Measurements from ENCODE around the gene ARHGAP33. TPM values are rescaled to one million over a fixed set of nuclear protein-coding genes. Genes with fewer than 3 reads are reported as not detected.

ARHGAP33 gene
- polyA plus RNA-seq, 1 donor from 2014 or later, result 20.5 TPM

DNA sequence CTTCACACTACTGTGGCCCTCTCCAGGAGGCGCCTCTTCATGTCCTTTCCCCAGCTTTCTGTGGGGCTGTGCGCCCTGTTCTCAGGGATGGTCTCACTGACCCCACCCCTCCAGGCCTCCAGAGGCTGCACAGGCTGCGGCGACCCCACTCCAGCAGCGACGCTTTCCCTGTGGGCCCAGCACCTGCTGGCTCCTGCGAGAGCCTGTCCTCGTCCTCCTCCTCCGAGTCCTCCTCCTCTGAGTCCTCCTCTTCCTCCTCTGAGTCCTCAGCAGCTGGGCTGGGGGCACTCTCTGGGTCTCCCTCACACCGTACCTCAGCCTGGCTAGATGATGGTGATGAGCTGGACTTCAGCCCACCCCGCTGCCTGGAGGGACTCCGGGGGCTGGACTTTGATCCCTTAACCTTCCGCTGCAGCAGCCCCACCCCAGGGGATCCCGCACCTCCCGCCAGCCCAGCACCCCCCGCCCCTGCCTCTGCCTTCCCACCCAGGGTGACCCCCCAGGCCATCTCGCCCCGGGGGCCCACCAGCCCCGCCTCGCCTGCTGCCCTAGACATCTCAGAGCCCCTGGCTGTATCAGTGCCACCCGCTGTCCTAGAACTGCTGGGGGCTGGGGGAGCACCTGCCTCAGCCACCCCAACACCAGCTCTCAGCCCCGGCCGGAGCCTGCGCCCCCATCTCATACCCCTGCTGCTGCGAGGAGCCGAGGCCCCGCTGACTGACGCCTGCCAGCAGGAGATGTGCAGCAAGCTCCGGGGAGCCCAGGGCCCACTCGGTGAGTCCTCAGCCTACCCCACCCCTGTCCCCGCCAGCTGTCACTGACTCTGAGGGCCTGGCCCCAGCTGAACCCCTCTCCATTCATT, 11.2 kb downstream of the ARHGAP33 start:
- TF ChIP-seq POLR2AphosphoS5 (IDR thresholded peaks at IDR 0.05) (no peak), SMC3 (conservative IDR thresholded peaks at IDR 0.05; ENCODE audit: poor library complexity) (no peak), TAF1 (IDR thresholded peaks at IDR 0.05; ENCODE audit: low read depth) (no peak), RAD21 (conservative IDR thresholded peaks at IDR 0.05) (no peak), EP300 (conservative IDR thresholded peaks at IDR 0.05; ENCODE audit: poor library complexity, severe bottlenecking) (no peak), EZH2 (IDR thresholded peaks at IDR 0.05; ENCODE audit: borderline replicate concordance, insufficient read depth, low read length, poor library complexity, severe bottlenecking) (no peak), MXI1 (conservative IDR thresholded peaks at IDR 0.05; ENCODE audit: poor library complexity, severe bottlenecking) (no peak)
- TF ChIP-seq, protein P1, sequence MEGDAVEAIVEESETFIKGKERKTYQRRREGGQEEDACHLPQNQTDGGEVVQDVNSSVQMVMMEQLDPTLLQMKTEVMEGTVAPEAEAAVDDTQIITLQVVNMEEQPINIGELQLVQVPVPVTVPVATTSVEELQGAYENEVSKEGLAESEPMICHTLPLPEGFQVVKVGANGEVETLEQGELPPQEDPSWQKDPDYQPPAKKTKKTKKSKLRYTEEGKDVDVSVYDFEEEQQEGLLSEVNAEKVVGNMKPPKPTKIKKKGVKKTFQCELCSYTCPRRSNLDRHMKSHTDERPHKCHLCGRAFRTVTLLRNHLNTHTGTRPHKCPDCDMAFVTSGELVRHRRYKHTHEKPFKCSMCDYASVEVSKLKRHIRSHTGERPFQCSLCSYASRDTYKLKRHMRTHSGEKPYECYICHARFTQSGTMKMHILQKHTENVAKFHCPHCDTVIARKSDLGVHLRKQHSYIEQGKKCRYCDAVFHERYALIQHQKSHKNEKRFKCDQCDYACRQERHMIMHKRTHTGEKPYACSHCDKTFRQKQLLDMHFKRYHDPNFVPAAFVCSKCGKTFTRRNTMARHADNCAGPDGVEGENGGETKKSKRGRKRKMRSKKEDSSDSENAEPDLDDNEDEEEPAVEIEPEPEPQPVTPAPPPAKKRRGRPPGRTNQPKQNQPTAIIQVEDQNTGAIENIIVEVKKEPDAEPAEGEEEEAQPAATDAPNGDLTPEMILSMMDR (IDR thresholded peaks at IDR 0.05; ENCODE audit: poor library complexity, severe bottlenecking), result no peak
- TF ChIP-seq, protein P2, sequence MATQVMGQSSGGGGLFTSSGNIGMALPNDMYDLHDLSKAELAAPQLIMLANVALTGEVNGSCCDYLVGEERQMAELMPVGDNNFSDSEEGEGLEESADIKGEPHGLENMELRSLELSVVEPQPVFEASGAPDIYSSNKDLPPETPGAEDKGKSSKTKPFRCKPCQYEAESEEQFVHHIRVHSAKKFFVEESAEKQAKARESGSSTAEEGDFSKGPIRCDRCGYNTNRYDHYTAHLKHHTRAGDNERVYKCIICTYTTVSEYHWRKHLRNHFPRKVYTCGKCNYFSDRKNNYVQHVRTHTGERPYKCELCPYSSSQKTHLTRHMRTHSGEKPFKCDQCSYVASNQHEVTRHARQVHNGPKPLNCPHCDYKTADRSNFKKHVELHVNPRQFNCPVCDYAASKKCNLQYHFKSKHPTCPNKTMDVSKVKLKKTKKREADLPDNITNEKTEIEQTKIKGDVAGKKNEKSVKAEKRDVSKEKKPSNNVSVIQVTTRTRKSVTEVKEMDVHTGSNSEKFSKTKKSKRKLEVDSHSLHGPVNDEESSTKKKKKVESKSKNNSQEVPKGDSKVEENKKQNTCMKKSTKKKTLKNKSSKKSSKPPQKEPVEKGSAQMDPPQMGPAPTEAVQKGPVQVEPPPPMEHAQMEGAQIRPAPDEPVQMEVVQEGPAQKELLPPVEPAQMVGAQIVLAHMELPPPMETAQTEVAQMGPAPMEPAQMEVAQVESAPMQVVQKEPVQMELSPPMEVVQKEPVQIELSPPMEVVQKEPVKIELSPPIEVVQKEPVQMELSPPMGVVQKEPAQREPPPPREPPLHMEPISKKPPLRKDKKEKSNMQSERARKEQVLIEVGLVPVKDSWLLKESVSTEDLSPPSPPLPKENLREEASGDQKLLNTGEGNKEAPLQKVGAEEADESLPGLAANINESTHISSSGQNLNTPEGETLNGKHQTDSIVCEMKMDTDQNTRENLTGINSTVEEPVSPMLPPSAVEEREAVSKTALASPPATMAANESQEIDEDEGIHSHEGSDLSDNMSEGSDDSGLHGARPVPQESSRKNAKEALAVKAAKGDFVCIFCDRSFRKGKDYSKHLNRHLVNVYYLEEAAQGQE (IDR thresholded peaks at IDR 0.05; ENCODE audit: borderline replicate concordance), result no peak
- Histone ChIP-seq H3K27me3 (ENCODE audit: insufficient read depth, low read depth, low read length) (no peaks in the 10 kb centered on the region), H3K79me2 (replicated peaks; ENCODE audit: insufficient read depth, low read length) (no peaks in the 10 kb centered on the region), H3K9me2 (ENCODE audit: insufficient read depth, low read length) (no peaks in the 10 kb centered on the region), H3K36me3 (ENCODE audit: insufficient read depth, low read length) (no peaks in the 10 kb centered on the region), H2AFZ (ENCODE audit: low read depth, low read length) (no peak overlapping the region), H3K27ac (ENCODE audit: low read length) (no peak overlapping the region), H3K9ac (ENCODE audit: low read length) (no peak overlapping the region), H3K4me3 (ENCODE audit: low read length) (no peak overlapping the region), H3F3A (ENCODE audit: insufficient read depth, low read length, poor library complexity, severe bottlenecking) (no peaks in the 10 kb centered on the region), H3K4me2 (ENCODE audit: low read length) (no peak overlapping the region), H3K9me3 (ENCODE audit: low read length) (no peaks in the 10 kb centered on the region), H4K20me1 (ENCODE audit: insufficient read depth) (no peaks in the 10 kb centered on the region)

DNA sequence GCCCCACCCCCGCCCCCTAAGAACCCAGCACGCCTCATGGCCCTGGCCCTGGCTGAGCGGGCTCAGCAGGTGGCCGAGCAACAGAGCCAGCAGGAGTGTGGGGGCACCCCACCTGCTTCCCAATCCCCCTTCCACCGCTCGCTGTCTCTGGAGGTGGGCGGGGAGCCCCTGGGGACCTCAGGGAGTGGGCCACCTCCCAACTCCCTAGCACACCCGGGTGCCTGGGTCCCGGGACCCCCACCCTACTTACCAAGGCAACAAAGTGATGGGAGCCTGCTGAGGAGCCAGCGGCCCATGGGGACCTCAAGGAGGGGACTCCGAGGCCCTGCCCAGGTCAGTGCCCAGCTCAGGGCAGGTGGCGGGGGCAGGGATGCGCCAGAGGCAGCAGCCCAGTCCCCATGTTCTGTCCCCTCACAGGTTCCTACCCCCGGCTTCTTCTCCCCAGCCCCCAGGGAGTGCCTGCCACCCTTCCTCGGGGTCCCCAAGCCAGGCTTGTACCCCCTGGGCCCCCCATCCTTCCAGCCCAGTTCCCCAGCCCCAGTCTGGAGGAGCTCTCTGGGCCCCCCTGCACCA, 11.9 kb downstream of the ARHGAP33 start:
- Histone ChIP-seq H3K9me2 (ENCODE audit: insufficient read depth, low read length) (no peaks in the 10 kb centered on the region), H3K36me3 (ENCODE audit: insufficient read depth, low read length) (no peaks in the 10 kb centered on the region), H3K9me3 (ENCODE audit: low read length) (no peaks in the 10 kb centered on the region), H3K4me3 (ENCODE audit: low read length) (no peak overlapping the region), H3K4me2 (ENCODE audit: low read length) (no peak overlapping the region), H2AFZ (ENCODE audit: low read depth, low read length) (no peak overlapping the region), H3K27ac (ENCODE audit: low read length) (no peak overlapping the region), H4K20me1 (ENCODE audit: insufficient read depth) (no peaks in the 10 kb centered on the region), H3F3A (ENCODE audit: insufficient read depth, low read length, poor library complexity, severe bottlenecking) (no peaks in the 10 kb centered on the region), H3K27me3 (ENCODE audit: insufficient read depth, low read depth, low read length) (no peaks in the 10 kb centered on the region), H3K9ac (ENCODE audit: low read length) (no peak overlapping the region), H3K79me2 (replicated peaks; ENCODE audit: insufficient read depth, low read length) (no peaks in the 10 kb centered on the region)
- no peak for TF ChIP-seq MXI1 (conservative IDR thresholded peaks at IDR 0.05; ENCODE audit: poor library complexity, severe bottlenecking)
